Cardiac fibroblast (primary cell): ENCODE data around the gene GJA10.

Source experiments
- DNase-seq, 2 donors: peaks; one replicate each; pipeline versions ENCODE4 v3.0.0 to v3.0.0-alpha.2; 2010; ENCODE audit warnings: low read depth in 2 of 2
- H3K4me3 ChIP-seq, 2 donors: replicated peaks in 1 of 2; 1 replicate in 1 of 2; 2 replicates in 1 of 2; pipeline ENCODE4 v1.5.1; 2011; ENCODE audit warnings: low read depth in 2 of 2, low read length in 2 of 2, mild to moderate bottlenecking in 2 of 2, moderate library complexity in 1 of 2
- TF ChIP-seq, protein P1 (sequence below): IDR thresholded peaks from one replicate; pipeline ENCODE4 v1.5.1; 2011; ENCODE audit warnings: low read depth, mild to moderate bottlenecking, low read length, inconsistent platforms

Gene GJA10

DNA sequence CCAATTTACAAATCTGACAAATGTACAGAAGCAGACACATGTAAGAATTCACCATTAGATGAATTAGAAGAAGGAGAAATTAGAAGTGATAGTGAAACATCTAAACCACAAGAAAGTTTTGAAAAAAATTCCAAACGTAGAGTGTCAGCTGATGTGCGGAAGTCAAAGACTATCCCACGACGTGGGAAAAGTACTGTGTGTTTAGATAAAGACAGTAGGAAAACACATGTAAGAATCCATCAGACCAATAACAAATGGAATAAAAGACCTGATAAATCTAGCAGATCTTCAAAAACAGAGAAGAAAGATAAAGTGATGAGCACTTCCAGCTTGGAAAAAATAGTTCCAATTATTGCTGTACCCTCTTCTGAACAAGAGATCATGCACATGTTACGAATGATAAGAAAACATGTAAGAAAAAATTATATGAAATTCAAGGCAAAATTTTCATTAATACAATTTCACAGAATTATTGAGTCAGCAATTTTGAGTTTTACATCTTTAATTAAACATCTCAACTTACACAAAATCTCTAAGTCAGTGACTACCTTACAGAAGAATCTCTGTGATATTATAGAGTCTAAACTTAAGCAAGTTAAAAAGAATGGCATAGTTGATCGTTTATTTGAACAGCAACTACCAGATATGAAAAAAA, 28.1 kb upstream of the GJA10 start:
- no peak overlapping the region for H3K4me3 ChIP-seq
- DNase-seq: no peak
- TF ChIP-seq, protein P1, sequence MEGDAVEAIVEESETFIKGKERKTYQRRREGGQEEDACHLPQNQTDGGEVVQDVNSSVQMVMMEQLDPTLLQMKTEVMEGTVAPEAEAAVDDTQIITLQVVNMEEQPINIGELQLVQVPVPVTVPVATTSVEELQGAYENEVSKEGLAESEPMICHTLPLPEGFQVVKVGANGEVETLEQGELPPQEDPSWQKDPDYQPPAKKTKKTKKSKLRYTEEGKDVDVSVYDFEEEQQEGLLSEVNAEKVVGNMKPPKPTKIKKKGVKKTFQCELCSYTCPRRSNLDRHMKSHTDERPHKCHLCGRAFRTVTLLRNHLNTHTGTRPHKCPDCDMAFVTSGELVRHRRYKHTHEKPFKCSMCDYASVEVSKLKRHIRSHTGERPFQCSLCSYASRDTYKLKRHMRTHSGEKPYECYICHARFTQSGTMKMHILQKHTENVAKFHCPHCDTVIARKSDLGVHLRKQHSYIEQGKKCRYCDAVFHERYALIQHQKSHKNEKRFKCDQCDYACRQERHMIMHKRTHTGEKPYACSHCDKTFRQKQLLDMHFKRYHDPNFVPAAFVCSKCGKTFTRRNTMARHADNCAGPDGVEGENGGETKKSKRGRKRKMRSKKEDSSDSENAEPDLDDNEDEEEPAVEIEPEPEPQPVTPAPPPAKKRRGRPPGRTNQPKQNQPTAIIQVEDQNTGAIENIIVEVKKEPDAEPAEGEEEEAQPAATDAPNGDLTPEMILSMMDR: no peak

DNA sequence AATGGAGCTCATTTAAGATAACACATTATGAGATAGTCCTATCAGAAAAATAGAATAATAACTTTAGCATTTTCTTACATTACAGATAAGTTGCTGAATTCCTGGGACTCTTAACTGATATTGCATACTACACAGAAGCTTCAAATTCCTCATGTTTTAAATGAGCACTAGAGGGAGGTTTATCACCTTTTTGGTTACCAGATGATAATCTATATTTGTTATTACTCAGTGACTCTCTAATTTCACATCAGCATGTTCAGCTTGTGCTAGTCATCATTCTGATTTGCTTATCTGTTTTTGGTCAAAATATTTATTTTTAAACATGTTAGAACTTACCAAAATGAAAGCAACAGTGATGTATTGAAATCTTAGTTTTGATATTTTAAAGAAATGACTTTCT, 20.5 kb upstream of the GJA10 start:
- TF ChIP-seq, protein P1: no peak
- no peak overlapping the region for H3K4me3 ChIP-seq
- DNase-seq: no peak

DNA sequence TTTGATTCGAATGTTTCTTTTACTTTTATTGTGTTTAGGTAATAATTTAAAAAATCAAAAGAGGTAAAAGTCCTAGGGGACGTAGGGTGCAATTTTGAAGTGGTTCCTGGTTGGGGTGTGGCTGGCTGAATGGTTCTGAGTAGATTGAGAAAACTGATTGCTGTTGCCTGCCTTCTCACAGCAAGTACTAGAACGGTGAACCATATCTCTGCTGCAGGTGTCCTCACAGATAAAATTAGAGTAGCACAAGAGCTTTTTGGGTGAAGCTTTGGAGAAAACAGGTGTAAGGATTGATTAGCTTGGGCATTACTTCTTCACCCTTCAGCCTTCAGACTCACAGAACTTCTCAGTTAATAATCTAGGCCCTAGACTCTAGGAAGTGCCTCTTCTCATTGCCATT, 19.8 kb upstream of the GJA10 start:
- H3K4me3 ChIP-seq: no peak overlapping the region
- TF ChIP-seq, protein P1: no peak
- DNase-seq: no peak

DNA sequence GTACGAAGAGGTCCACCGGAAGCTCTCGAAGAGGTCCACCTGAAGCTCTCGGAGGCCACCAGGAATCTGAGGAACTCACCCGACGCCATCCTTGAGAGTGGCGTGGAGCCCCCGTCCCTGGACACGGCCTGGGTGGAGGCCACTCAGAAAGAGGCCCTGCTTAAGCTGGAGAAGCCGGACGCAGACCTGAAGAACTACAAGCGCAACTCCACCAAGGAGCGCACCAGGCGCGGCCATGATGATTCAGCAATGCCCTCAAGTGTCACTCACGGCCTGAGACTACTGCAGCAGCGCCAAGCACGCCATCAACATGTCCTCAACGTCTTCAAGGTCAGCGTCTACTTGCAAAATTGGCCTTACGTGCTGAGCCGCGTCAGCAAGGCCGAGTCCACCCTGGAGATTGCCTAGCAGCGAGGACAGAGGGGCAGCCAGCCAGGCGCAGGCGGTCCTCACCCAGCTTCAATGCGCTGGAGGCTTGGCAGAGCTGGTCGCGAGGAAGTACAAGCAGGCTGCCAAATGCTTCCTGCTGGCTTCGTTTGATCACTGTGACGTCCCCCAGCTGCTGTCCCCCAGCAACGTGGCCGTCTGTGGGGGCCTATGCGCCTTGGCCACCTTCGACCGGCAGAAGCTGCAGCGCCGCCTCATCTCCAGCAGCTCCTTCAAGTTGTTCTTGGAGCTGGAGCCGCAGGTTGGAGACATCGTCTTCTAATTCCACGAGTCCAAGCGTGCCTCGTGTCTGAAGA, 7.7 kb upstream of the GJA10 start:
- no peak overlapping the region for H3K4me3 ChIP-seq
- DNase-seq: no peak
- TF ChIP-seq, protein P1: no peak

DNA sequence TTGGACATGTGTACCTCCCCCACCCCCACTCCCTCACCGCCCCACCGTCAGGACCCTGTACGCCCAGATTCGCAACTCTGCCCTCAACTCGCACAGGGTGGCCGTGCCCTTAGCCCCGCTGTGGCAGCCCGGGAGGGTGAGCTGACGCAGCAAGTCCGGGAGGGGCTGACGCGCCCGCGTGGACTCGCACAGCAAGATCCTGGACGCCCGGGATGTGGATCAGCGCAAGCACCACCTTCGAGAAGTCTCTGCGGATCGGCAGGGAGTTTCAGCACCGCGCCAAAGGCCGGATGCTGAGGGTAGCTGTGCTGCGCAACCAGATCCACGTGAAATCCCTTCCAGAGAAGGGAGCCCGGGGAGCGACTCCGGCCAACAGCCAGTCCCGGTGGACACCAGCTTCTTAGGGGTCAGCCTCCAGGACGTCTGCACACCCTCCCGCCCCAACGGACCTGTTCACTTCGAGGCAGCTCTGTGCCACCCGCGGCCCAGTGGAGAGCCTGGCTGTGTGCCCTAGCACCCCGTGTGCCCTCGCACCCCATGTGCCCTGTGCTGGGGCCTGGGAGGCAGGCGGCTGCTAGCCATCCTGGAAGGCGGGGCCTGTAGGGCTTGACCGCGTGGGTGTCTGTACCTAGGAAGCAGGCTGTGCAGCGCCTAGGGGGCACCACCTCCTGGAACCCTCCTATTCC, 6.7 kb upstream of the GJA10 start:
- DNase-seq: peak; percentile 3 to 4
- TF ChIP-seq, protein P1: no peak
- no peak overlapping the region for H3K4me3 ChIP-seq

DNA sequence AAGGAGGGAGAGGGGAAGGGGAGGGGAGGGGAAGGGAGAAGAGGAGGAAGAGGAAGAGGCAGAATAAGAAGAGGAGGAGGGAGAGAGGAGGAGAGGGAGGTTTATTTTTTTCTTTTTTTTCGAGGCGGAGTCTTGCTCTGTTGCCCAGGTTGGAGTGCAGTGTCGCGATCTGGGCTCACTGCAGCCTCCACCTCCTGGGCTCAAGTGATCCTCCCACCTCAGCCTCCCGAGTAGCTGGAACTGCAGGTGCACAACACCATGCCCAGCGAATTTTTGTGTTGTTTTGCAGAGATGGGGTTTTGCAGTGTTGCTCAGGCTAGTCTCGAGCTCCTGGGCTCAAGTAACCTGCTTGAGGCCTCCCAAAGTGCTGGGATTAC, 6.1 kb upstream of the GJA10 start:
- TF ChIP-seq, protein P1: no peak
- no peak overlapping the region for H3K4me3 ChIP-seq
- no peak for DNase-seq
